Frontal cortex (tissue), 4 donors: ENCODE data around the gene COL1A1. TPM values are rescaled to one million over a fixed set of nuclear protein-coding genes. Genes with fewer than 3 reads are reported as not detected.

Experiments
- DNase-seq, 2 donors: peaks; one replicate each; pipeline ENCODE4 v3.0.0; 2012; ENCODE audit warnings: low spot score in 2 of 2
- FAIRE-seq: peaks from 2 replicates; lab custom pipeline; 2012; peaks lifted over from hg19 to GRCh38; lab: Jason Lieb, UNC
- total RNA-seq: library from RNA; depleted of rRNA; stranded (reverse); fragments of >200 nt; gene quantifications from one replicate; pipeline ENCODE4 v1.2.3, GENCODE V29; 2014
- donor health status: control.
- donor health status: control.
- donor health status: control.

COL1A1 gene
- total RNA-seq, 1 donor from 2014 or later, result 26.1 TPM

DNA sequence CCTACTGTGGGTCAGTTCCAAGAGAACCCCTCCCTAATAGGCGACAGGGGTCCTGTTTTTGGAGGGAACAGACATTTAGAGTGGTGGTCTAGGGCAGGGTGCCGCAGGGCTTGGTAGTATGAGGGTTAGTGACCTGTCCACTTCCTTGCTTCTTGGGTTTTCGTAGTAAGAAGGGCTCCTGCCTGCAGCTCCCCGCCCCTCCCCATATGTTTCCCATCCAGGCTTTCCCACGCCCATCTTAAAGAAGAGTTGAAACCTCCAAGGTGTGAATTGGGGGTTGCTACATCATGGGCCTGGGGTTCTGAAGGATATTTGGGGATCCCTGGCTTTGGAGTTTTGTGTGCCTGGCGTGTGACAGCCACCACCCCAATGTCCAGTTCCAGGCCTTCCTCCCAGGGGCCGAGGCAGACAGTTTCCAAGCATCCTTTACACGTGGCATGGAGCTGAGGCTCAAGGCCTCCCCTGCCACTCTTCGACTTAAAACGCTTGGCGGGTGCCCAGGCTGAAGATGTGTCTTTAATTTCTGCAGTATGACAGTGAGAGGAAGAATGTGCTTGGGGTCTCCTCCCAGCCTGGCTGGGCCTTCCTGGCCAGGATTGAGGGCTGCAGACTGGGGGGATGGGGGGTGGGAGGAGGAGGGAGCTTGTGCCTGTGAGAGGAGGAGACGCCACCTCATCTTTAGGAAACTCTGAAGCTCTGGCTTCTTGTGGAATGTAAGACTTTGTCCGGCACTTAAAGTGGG lies 2.3 kb upstream of the COL1A1 start:
- DNase-seq (no peak), FAIRE-seq (no peak)

DNA sequence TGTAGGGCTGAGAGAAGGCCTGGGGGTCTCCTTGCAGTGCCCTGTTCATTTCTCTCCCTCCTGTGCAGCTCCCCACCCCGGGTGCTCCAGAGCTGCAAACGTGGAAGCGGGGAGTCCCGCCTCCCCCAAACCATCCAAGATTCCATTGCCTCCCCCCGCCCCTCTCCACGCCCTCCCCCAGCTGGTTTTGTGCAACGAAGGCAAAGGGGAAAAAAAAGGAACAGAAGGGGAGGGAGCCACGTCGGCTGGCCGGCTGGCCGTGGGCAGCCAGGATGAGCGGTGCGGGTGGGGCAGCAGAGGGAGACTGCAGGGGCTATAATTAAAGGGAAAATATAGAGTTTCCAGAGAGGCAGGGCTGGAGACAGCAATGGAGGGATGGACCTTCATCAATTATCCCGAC lies 1.7 kb upstream of the COL1A1 start:
- DNase-seq, result no peak

DNA sequence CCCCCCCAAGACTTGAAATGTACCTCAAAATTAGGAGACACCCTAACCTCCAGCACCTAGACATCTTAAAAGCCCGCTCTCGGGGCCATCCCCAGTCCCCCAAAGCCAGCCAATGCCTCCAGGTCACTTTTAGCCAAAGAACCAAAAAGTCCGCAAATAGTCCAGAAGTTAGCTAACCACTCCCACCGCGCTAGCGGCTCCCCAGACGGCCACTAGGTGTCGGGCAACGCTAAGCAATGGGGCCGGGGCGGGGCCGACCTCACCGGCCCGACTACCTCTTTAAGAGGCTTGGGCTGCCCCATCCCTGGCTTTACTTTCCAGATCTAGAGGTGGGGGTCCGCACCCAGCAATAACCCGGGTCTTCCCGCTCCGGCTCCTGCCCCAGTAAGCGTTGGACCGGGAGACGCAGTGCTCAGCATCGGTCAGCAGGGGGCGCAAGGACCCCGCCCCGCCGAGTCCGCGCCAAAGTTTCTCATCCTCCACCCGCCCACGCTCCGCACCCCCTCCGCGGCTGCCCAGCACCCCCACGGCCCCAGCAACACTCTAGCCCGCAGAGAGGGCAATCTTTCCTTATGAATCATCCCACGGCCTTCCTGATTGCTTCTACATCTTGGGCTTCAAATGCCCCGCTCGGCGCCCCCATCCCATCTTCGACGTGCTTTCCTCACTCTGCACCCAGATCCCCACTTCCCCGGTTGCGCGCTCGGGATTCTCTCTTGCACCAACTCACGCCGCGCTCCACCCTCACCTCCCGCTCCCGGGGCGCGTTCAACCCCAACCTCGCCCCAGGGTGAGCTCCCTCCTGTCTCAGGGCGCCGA lies 765 bp downstream of the COL1A1 start:
- DNase-seq (peak; percentile 89 to 94), FAIRE-seq (no peak)

More for the DNA sequence above, 1.7 kb upstream of the COL1A1 start:
- no peak for FAIRE-seq

DNA sequence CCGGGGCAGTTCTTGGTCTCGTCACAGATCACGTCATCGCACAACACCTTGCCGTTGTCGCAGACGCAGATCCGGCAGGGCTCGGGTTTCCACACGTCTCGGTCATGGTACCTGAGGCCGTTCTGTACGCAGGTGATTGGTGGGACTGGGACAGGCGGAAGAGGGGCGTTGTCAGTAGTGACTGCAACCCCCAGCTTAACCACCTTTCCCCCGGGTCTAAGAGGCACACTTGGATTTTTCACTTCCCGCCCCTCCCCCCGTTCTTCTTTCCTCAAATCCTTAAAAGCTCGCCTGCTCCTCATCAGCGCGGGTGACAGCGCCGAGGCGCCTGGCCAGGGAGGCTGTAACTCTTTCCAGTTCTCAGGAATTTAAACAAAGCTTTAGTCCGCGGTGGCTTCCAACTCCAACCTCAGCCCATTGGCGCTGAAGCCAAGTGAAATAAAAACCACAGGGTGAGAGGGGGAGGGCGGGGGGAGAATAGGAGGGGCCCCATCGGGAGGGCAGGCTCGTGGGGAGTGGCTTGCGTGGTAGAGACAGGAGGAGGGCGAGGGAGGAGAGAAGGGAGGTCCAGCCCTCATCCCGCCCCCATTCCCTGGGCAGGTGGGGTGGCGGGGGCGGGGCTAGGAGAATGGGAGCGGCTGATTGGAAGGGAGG lies 1.5 kb downstream of the COL1A1 start:
- DNase-seq (peak; percentile 65 to 73), FAIRE-seq (no peak)

DNA sequence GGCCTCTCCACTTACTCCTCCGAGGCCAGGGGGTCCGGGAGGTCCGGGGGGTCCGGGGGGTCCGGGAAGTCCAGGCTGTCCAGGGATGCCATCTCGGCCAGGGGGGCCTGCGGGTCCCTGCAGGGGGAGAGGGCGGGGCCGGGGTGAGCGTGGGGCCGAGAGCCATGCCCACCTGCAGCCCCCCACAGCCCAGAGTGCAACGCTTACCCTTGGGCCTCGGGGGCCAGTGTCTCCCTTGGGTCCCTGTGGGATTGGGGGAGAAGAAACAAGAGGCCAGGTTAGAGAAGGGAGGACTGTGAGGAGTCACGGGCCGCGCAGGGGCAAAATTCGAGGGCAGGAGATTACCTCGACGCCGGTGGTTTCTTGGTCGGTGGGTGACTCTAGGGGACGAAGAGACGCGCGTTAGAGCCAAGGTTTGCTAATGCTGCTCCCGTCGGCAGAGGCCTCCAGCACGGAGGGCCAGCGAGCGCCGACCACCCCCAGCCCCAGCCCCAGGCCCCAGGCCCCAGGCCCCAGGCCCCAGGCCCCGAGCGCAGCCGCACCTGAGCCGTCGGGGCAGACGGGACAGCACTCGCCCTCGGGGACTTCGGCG lies 2.1 kb downstream of the COL1A1 start:
- no peak for FAIRE-seq
- no peak for DNase-seq

DNA sequence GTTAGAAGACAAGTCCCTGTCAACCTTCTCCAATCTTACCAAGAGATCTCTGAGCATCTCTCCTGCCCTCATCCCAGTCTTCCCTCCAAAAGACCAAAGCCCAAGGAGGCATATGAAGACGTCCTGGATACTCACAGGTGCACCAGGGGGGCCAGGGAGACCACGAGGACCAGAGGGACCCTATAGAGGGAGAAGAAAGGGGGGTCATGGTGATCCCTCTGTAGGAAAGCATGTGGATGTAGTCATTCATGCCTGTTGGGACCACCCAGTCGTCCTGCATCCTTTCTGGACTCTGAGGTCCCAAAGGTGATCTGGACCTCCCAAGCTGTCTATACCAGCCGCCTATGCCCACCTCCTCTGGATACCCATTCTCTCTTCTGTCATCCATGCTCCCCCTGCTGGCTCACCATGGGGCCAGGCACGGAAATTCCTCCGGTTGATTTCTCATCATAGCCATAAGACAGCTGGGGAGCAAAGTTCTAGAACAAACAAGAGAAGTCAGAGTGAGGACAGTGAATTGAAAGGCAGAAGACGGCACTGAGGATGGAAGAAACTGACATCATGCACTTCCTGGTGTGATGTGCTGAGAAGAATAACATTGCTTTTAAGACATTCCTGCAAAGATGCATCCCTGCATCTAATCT lies 3.3 kb downstream of the COL1A1 start:
- DNase-seq, result peak; percentile 62 to 66

DNA sequence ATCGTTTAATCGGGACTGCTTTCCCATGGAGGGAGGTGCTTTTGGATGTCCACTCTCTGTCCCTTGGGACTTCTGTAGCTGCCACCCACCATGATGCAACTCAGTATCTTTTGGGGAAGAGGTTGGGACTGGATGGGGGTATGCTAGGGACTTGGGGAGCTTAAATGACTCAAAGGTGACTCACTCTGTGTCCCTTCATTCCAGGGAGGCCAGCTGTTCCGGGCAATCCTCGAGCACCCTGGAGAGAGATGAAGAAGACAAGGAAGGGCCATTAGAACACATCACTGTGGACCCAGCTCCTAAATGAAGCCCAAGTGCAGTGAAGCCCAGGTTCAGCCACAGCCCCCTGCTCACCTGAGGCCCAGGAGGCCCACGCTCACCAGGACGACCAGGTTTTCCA lies 4.6 kb downstream of the COL1A1 start:
- DNase-seq, result no peak
- FAIRE-seq, result no peak

More for the DNA sequence above, 3.3 kb downstream of the COL1A1 start:
- FAIRE-seq, result no peak

DNA sequence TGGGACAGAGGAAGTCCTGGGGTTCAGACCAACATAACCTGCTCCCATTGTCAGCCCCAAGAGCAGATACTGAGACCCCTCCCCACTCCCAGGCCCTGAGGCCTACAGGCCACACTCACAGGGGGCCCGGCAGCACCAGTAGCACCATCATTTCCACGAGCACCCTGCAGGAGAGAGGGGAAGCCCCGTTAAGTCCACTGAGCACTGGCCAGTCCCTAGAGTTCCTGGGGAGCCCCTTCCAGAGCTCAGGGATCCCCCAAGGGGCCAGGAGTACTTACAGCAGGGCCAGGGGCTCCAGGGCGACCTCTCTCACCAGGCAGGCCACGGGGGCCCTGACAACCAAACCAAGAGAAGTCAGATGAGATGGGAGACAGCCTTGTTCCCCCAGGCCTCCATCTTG lies 5.4 kb downstream of the COL1A1 start:
- DNase-seq (no peak), FAIRE-seq (no peak)

DNA sequence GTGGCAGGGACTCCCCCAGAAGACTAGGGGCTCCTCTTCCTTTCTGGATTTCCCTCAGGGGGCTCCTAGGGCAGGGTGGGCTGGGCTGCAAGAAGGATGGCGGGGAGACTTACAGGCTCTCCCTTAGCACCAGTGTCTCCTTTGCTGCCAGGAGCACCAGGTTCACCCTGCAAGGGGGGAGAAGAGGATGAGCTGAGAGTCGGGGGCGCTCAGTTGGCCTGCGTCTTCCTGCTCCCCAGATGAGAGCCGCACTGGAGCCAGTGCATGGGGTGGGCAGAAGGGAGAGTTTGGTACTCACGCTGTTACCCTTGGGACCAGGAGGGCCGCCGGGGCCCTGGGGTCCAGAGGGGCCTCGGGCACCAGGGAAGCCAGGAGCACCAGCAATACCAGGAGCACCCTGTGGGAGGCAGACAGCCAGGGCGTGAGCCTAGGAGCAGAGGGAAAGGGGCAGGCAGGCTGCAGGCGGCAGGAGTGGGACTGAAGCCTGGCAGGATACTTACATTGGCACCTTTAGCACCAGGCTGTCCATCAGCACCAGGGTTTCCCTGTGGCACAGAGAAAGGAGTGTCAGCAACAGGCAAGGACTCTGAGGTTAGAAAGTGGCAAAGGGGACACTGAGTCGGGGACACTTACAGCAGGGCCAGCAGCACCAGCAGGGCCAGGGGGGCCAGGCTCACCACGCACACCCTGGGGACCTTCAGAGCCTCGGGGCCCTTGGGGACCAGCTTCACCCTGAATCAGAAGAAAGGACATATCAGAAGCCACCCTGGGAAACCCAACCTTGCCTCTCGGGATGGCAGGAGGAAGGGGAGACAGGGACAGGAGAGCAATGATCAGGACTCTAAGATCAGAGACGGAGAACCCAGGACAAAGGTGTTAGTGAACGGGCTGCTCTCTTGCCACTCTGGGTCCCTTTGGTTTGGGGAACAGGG lies 6.2 kb downstream of the COL1A1 start:
- FAIRE-seq, result no peak
- no peak for DNase-seq

DNA sequence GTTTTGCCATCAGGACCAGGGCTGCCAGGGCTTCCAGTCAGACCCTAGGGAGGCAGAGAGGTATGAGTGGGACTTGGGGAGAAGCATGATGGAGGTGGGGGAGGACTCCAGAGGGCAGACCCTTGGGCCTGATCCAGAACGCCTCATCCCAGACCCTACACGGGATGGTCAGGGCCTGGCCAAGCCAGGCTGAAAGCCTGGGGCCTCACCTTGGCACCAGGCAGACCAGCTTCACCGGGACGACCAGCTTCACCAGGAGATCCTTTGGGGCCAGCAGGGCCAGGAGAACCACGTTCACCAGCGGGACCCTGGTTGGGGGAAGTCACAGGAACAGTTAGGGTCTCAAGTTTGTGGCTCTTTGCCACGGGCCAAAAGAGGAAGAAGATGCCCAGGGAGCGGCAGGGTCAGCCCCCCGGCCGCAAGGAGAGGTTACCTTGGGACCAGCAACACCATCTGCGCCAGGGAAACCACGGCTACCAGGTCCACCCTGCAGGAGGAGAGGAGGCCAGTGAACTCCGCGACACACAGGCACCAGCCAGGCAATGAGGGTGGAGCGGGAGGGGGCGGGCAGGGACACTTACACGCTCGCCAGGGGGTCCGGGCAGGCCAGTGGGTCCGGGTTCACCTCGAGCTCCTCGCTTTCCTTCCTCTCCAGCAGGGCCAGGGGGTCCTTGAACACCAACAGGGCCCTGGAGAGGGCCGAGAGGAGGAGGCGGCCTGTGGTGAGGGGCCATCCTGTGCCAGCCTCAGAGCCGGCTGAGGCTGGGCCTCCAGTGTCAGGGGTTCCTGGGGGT lies 7.1 kb downstream of the COL1A1 start:
- FAIRE-seq, result no peak
- DNase-seq, result no peak

DNA sequence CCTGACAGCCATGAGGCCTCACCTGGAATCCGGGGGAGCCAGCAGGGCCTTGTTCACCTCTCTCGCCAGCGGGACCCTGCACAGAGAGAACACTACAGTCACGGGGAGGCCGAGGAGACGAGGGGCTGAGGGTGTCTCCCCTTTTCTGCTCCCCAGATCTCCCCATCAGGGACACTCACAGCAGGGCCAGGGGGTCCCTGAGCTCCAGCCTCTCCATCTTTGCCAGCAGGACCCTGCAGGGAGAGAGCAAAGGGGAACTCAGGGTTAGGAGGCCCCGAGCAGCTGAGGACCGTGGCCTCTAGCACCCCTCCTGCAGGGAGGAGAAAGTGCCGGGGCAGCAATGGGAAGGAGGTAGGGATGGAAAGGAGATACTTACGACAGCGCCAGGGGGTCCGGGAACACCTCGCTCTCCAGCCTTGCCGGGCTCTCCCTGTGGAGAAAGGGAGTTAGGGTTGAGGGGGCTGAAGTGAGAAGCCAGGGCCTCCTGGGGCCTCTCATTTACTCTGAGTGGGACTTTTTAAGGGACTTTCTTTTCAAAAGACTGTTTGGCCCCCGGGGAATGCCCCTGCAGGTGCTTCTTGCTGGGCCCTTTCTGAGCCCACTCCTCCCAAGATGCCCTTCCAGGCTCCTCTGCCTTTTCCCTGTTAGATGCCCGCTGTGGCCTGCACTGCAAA lies 8.7 kb downstream of the COL1A1 start:
- no peak for FAIRE-seq
- no peak for DNase-seq

DNA sequence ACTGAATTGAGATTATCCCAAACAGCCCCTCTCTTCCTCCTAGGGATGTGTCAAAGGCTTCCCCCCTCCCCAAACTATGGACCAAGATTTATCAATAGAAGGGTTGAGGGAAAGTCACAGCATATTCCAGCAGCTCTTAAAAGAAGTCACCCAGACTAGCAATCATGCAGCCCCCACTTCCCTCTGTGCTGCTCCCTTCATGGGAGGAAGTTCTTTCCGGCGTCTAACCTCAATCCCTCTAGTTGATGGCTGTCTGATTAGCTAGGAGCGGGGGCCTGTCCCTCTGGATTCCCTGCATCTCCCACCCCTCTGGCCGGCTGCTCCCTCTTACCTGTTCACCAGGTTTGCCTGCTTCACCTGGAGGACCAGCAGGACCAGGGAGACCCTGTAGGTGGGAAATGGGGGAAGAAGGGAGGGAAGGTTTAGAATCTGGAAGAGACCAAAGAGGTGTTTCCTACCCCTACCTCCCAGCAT lies 9.2 kb downstream of the COL1A1 start:
- DNase-seq (no peak), FAIRE-seq (no peak)

DNA sequence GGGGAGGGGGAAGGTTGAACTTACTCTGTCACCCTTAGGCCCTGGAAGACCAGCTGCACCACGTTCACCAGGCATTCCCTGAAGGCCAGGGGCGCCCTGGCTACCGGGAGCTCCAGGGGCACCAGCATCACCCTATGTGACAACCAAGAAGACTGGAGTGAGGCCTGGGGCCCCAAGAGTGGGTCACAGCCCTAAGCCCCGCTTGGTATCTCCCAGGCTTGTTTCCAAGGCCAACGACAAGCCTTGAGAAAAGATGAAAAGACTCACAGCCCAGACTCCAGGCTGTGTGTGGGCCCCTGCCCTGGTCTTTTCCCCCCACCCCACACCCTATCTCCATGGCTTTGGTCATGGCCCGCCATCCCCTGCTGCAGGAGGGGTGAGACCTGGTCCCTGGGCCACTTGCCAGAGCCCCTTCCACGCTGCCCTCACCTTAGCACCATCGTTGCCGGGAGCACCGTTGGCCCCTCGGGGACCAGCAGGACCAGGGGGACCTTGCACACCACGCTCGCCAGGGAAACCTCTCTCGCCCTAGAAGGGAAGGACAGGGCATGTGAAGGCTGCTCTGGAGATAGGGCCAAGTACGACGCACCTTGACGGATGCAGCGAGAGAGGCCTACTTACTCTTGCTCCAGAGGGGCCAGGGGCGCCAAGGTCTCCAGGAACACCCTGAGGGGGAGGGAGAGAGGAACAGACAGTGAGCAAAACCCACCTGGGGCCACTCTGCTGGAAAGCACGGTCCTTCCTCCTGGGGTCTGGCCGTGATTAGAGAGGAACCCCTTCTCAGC lies 9.9 kb downstream of the COL1A1 start:
- FAIRE-seq (no peak), DNase-seq (no peak)

DNA sequence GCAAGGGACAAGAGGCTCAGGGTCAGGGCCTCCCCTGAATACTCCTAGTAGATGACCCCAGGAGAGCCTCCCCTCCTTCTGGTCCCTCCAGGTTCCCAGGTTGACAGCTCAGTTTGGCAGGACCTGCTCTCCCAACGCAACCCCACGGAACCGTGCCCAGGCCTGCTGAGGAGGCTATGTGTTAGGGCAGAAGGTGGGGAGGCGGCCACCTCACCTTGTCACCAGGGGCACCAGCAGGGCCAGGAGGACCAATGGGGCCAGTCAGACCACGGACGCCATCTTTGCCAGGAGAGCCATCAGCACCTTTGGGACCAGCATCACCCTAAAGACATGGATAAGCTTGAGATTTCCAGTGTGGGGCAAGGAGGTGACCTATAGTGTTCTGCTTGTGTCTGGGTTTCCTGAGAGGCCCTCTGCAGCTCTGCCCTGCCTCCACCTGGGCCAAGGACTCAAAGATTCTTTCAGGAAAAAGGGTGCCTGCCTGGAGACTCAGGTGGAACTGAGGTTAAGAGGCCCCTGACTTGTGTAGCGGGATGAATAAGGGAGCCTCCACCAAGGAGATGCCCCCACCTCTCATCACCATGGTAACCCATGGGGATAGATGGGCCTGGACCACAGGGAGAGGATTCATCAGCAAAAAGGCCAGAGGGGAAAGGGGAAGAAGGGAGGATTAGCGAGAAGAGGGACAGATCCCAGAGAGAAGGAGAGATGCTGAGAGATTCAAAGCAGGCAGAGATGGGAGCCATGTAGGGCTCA lies 10.7 kb downstream of the COL1A1 start:
- DNase-seq, result no peak
- FAIRE-seq, result no peak

DNA sequence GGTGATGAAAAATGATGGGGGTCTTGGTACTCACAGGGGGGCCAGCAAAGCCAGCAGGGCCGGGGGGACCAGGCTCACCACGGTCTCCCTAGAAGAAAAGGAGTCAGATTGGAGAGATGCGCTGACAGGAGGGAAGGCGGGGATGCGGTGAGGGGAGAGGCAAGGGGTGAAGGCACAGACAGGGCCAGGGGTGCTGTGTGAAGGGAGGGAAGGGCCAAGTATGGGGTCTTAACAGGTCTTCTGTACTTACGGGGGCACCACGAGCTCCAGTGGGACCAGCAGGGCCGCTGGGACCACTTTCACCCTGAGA lies 11.2 kb downstream of the COL1A1 start:
- FAIRE-seq, result no peak

More for the DNA sequence above, 11.2 kb downstream of the COL1A1 start:
- DNase-seq, result no peak
